MCF 10A (cell line): ENCODE measurements around the gene KCNJ18. TPM values are rescaled to one million over a fixed set of nuclear protein-coding genes. Genes with fewer than 3 reads are reported as not detected.
"Not testable (repeated sequence)": the region's sequence is repeated elsewhere in the genome, so short reads cannot be mapped to it uniquely, and the experiment has no call there.

Experiments
- BruUV-seq: library from RNA; stranded (reverse); fragments of 400-500 nt; replicated peaks from 2 replicates; lab custom pipeline; 2021; lab: Mats Ljungman, UMichigan
- CTCF ChIA-PET: fragments of 300-600 bp; sonication (Branson Sonifier 250); formaldehyde crosslinking; extraction: SDS; loops from one replicate; lab custom pipeline; 2021; ENCODE audit warnings: antibody characterized with exemption, inconsistent platforms; lab: Yijun Ruan, JAX
- POLR2A ChIA-PET: fragments of 300-600, 350-650 bp; sonication (Branson Sonifier 250); formaldehyde crosslinking; extraction: SDS; loops from one replicate; lab custom pipeline; 2020; ENCODE audit warnings: antibody characterized with exemption, inconsistent platforms; lab: Yijun Ruan, JAX
- DNase-seq: peaks from one replicate; pipeline ENCODE4 v3.0.0-alpha.2; 2018; ENCODE audit not compliant: unreplicated experiment
- H3K27ac Mint-ChIP-seq: one replicate; pipeline ENCODE4 v1.8.0; 2022; ENCODE audit warnings: mild to moderate bottlenecking, low read depth, mixed read lengths; ENCODE audit not compliant: unreplicated experiment
- H3K27me3 Mint-ChIP-seq: one replicate; pipeline ENCODE4 v1.8.0; 2022; ENCODE audit warnings: mixed read lengths; ENCODE audit not compliant: insufficient read depth, unreplicated experiment
- H3K36me3 Mint-ChIP-seq: one replicate; pipeline ENCODE4 v1.8.0; 2022; ENCODE audit warnings: mild to moderate bottlenecking, moderate library complexity, mixed read lengths; ENCODE audit not compliant: insufficient read depth, unreplicated experiment
- H3K4me1 Mint-ChIP-seq: one replicate; pipeline ENCODE4 v1.8.0; 2022; ENCODE audit warnings: mixed read lengths; ENCODE audit not compliant: insufficient read depth, unreplicated experiment
- H3K4me3 Mint-ChIP-seq: one replicate; pipeline ENCODE4 v1.8.0; 2022; ENCODE audit warnings: mild to moderate bottlenecking, moderate library complexity, mixed read lengths; ENCODE audit not compliant: unreplicated experiment
- H3K9me3 Mint-ChIP-seq: one replicate; pipeline ENCODE4 v1.8.0; 2022; ENCODE audit warnings: mixed read lengths; ENCODE audit not compliant: unreplicated experiment
- CTCF ChIP-seq: fragments of 200-600 bp; IDR thresholded peaks from one replicate; pipeline ENCODE4 v1.8.0; 2022; ENCODE audit warnings: antibody characterized with exemption, mild to moderate bottlenecking; ENCODE audit not compliant: unreplicated experiment
- intact Hi-C: fragments of 100-400 bp; cut with micrococcal nuclease; formaldehyde crosslinking; loops from 2 replicates; pipeline ENCODE4 v1.14.1; 2022
- total RNA-seq: library from RNA; stranded (reverse); gene quantifications from 2 replicates; pipeline ENCODE4 v1.2.3, GENCODE V29; 2022

KCNJ18 gene
- total RNA-seq, 1 experiment from 2014 or later, result not detected

- H3K4me1 Mint-ChIP-seq, result no peaks in the 10 kb centered on the region
- H3K4me3 Mint-ChIP-seq, result no peak overlapping the region
- H3K9me3 Mint-ChIP-seq, result peaks cover 32% of the 10 kb centered on the region
- ChIA-PET CTCF (no interaction called here), POLR2A (no interaction called here)
- no TSS peak for BruUV-seq
- intact Hi-C loops, result no loop called here
- DNase-seq, result no peak
- H3K36me3 Mint-ChIP-seq, result peaks cover 6% of the 10 kb centered on the region
- no peaks in the 10 kb centered on the region for H3K27me3 Mint-ChIP-seq
- no peak for TF ChIP-seq CTCF
- no peak overlapping the region for H3K27ac Mint-ChIP-seq
These were observed 12.8 kb upstream of the KCNJ18 start for GRCh38 chr17:21679256-21680146.

GRCh38 chr17:21680366-21680765 is 12.0 kb upstream of the KCNJ18 start:
- Mint-ChIP-seq H3K4me3 (no peak overlapping the region), H3K27me3 (no peaks in the 10 kb centered on the region), H3K9me3 (peaks cover 30% of the 10 kb centered on the region), H3K36me3 (peaks cover 6% of the 10 kb centered on the region), H3K4me1 (no peaks in the 10 kb centered on the region), H3K27ac (no peak overlapping the region)
- BruUV-seq, result no TSS peak
- no peak for DNase-seq
- intact Hi-C loops, result no loop called here
- ChIA-PET CTCF (no interaction called here), POLR2A (no interaction called here)
- no peak for TF ChIP-seq CTCF

GRCh38 chr17:21680850-21681351 is 11.4 kb upstream of the KCNJ18 start:
- intact Hi-C loops, H3K36me3 Mint-ChIP-seq, H3K27me3 Mint-ChIP-seq, DNase-seq, POLR2A ChIA-PET, H3K4me3 Mint-ChIP-seq, H3K27ac Mint-ChIP-seq, H3K4me1 Mint-ChIP-seq, BruUV-seq, CTCF ChIA-PET: not testable (repeated sequence)
- peaks cover 25% of the 10 kb centered on the region for H3K9me3 Mint-ChIP-seq

- H3K27me3 Mint-ChIP-seq, DNase-seq, intact Hi-C loops, H3K4me1 Mint-ChIP-seq, POLR2A ChIA-PET, H3K36me3 Mint-ChIP-seq, BruUV-seq, H3K27ac Mint-ChIP-seq, H3K4me3 Mint-ChIP-seq, CTCF ChIA-PET: not testable (repeated sequence)
- H3K9me3 Mint-ChIP-seq, result peaks cover 24% of the 10 kb centered on the region
These were observed 10.7 kb upstream of the KCNJ18 start for GRCh38 chr17:21681576-21681975.

- not testable (repeated sequence) for H3K4me3 Mint-ChIP-seq
These were observed 10.2 kb upstream of the KCNJ18 start for GRCh38 chr17:21682130-21682529.

GRCh38 chr17:21683142-21683712 is 9.1 kb upstream of the KCNJ18 start:
- H3K27me3 Mint-ChIP-seq, H3K36me3 Mint-ChIP-seq, CTCF ChIA-PET, H3K4me1 Mint-ChIP-seq, POLR2A ChIA-PET, BruUV-seq, H3K27ac Mint-ChIP-seq, H3K4me3 Mint-ChIP-seq, DNase-seq, intact Hi-C loops: not testable (repeated sequence)
- H3K9me3 Mint-ChIP-seq, result peaks cover 11% of the 10 kb centered on the region

More at GRCh38 chr17:21682130-21682529, 10.2 kb upstream of the KCNJ18 start:
- H3K4me1 Mint-ChIP-seq, BruUV-seq, H3K36me3 Mint-ChIP-seq, DNase-seq, intact Hi-C loops, POLR2A ChIA-PET, H3K27me3 Mint-ChIP-seq, H3K27ac Mint-ChIP-seq, CTCF ChIA-PET: not testable (repeated sequence)
- peaks cover 22% of the 10 kb centered on the region for H3K9me3 Mint-ChIP-seq

- H3K4me3 Mint-ChIP-seq, DNase-seq, POLR2A ChIA-PET, intact Hi-C loops, CTCF ChIA-PET, BruUV-seq, H3K27ac Mint-ChIP-seq, H3K9me3 Mint-ChIP-seq, H3K27me3 Mint-ChIP-seq, H3K4me1 Mint-ChIP-seq, H3K36me3 Mint-ChIP-seq: not testable (repeated sequence)
These were observed 8.4 kb upstream of the KCNJ18 start for GRCh38 chr17:21683897-21684296.
